AG09309 (cell line): Measurements from ENCODE around the gene TMEM164.

ENCODE experiments used
- DNase-seq: peaks from one replicate; pipeline ENCODE4 v3.0.0-alpha.2; 2010; ENCODE audit warnings: low read depth
- H3K4me3 ChIP-seq: 2 replicates; pipeline ENCODE4 v1.5.1; 2011; ENCODE audit warnings: mild to moderate bottlenecking, low read depth, low read length, moderate library complexity; ENCODE audit not compliant: control insufficient read depth
- CTCF ChIP-seq: IDR thresholded peaks from 2 replicates; pipeline ENCODE4 v1.5.1; 2011; ENCODE audit warnings: mild to moderate bottlenecking, low read depth, low read length, inconsistent platforms; ENCODE audit not compliant: insufficient read depth, control insufficient read depth; ENCODE audit errors: missing control alignments

TMEM164 gene

GRCh38 chrX:110036162-110037033 is 33.5 kb downstream of the TMEM164 start:
- DNase-seq = no peak
- no peak overlapping the region for H3K4me3 ChIP-seq
- TF ChIP-seq CTCF = no peak

GRCh38 chrX:110037178-110037577 is 34.3 kb downstream of the TMEM164 start:
- no peak overlapping the region for H3K4me3 ChIP-seq
- DNase-seq = no peak
- no peak for TF ChIP-seq CTCF

GRCh38 chrX:110038900-110039299 is 36.0 kb downstream of the TMEM164 start:
- no peak for TF ChIP-seq CTCF
- no peak for DNase-seq

GRCh38 chrX:110041980-110042379 is 39.1 kb downstream of the TMEM164 start:
- no peak for DNase-seq
- TF ChIP-seq CTCF = no peak
- no peak overlapping the region for H3K4me3 ChIP-seq

More at GRCh38 chrX:110038900-110039299, 36.0 kb downstream of the TMEM164 start:
- H3K4me3 ChIP-seq = no peak overlapping the region

- DNase-seq = no peak
- TF ChIP-seq CTCF = no peak
- no peak overlapping the region for H3K4me3 ChIP-seq
Observed at GRCh38 chrX:110042496-110042895, 39.6 kb downstream of the TMEM164 start.

- TF ChIP-seq CTCF = no peak
- H3K4me3 ChIP-seq = no peak overlapping the region
- DNase-seq = no peak
Observed at GRCh38 chrX:110043506-110043905, 40.6 kb downstream of the TMEM164 start.
